HepG2 (cell line): Measurements from ENCODE around the gene PAPPA2. TPM values are rescaled to one million over a fixed set of nuclear protein-coding genes. Genes with fewer than 3 reads are reported as not detected.

ENCODE experiments used
- ATAC-seq: fragments of 200-7000 bp; cut with Tn5 transposase; 3 replicates; pipeline ENCODE4 v1.9.1; 2020; ENCODE audit warnings: mild to moderate bottlenecking, moderate library complexity
- BruUV-seq: library from RNA; stranded (reverse); fragments of 400-500 nt; replicated peaks from 2 replicates; lab custom pipeline; 2021; lab: Mats Ljungman, UMichigan
- CTCF ChIA-PET: fragments of 300-600 bp; formaldehyde crosslinking; extraction: SDS; loops from one replicate; lab custom pipeline; 2021; ENCODE audit warnings: low total read pairs, inconsistent platforms, low intra/inter-chr PET ratio; lab: Yijun Ruan, JAX
- POLR2A ChIA-PET: fragments of 350-600 bp; sonication (Branson Sonifier 250); formaldehyde crosslinking; loops from one replicate; lab custom pipeline; 2020; ENCODE audit warnings: antibody characterized with exemption, inconsistent platforms; lab: Yijun Ruan, JAX
- DNase-seq: peaks from one replicate; pipeline ENCODE4 v3.0.0-alpha.2; 2015; ENCODE audit warnings: low spot score
- FAIRE-seq: peaks from 3 replicates; lab custom pipeline; 2011; peaks lifted over from hg19 to GRCh38; lab: Jason Lieb, UNC
- H2AFZ ChIP-seq: one replicate; pipeline ENCODE4 v1.6.1; 2011; ENCODE audit warnings: low read length, inconsistent platforms
- H3K27ac ChIP-seq: fragments of 300-600 bp; 3 replicates; pipeline ENCODE4 v1.8.0; 2011; ENCODE audit warnings: mixed run types, mild to moderate bottlenecking, mixed read lengths, low read length, inconsistent platforms; ENCODE audit not compliant: insufficient read depth; ENCODE audit errors: extremely low read length
- H3K27me3 ChIP-seq, 2 experiments: fragments of 200-600 bp in 1 of 2; 2 replicates in 1 of 2; 3 replicates in 1 of 2; pipeline versions ENCODE4 v1.6.0 to v1.8.0; 2011; ENCODE audit warnings: low read length in 2 of 2, mild to moderate bottlenecking in 2 of 2, moderate library complexity in 2 of 2, inconsistent platforms in 1 of 2; ENCODE audit not compliant: insufficient read depth in 2 of 2, control insufficient read depth in 1 of 2
- H3K36me3 ChIP-seq, 2 experiments: fragments of 200-600 bp in 1 of 2; replicated peaks in 1 of 2; 2 replicates in 1 of 2; 3 replicates in 1 of 2; pipeline versions ENCODE4 v1.5.1 to v1.8.0; 2011; ENCODE audit warnings: low read length in 2 of 2, inconsistent platforms in 1 of 2; ENCODE audit not compliant: insufficient read depth in 2 of 2, control insufficient read depth in 1 of 2
- H3K4me1 ChIP-seq: 2 replicates; pipeline ENCODE4 v1.5.1; 2012; ENCODE audit warnings: low read length, inconsistent platforms; ENCODE audit not compliant: insufficient read depth
- H3K4me2 ChIP-seq: 2 replicates; pipeline ENCODE4 v1.6.0; 2011; ENCODE audit warnings: low read depth, low read length, inconsistent platforms
- H3K4me3 ChIP-seq, 3 experiments: fragments of 200-600 bp in 1 of 3; sonication (generic), shearing (Covaris generic) in 1 of 3; replicated peaks in 1 of 3; 2 replicates each; pipeline ENCODE4 v1.5.1; 2011 to 2016; ENCODE audit warnings: low read length in 3 of 3, inconsistent platforms in 2 of 3, low read depth in 2 of 3, mild to moderate bottlenecking in 2 of 3, control low read depth in 1 of 3, mixed read lengths in 1 of 3; ENCODE audit not compliant: insufficient read depth in 1 of 3
- H3K79me2 ChIP-seq: one replicate; pipeline ENCODE4 v1.6.1; 2011; ENCODE audit warnings: low read length, inconsistent platforms; ENCODE audit not compliant: insufficient read depth
- H3K9ac ChIP-seq: 2 replicates; pipeline ENCODE4 v1.6.0; 2011; ENCODE audit warnings: mild to moderate bottlenecking, low read depth, low read length, inconsistent platforms; ENCODE audit not compliant: insufficient read depth
- H3K9me3 ChIP-seq: 2 replicates; pipeline ENCODE4 v1.5.1; 2012; ENCODE audit warnings: mild to moderate bottlenecking, low read length
- H4K20me1 ChIP-seq: 2 replicates; pipeline ENCODE4 v1.6.0; 2011; ENCODE audit warnings: inconsistent platforms, mild to moderate bottlenecking, low read length, moderate library complexity; ENCODE audit not compliant: insufficient read depth
- GATA4 ChIP-seq: sonication (generic); IDR thresholded peaks from 2 replicates; pipeline ENCODE4 v1.6.1; 2016; ENCODE audit warnings: antibody characterized with exemption, low read depth, borderline replicate concordance
- HBP1 ChIP-seq: IDR thresholded peaks from 2 replicates; pipeline ENCODE4 v1.6.1; 2016; ENCODE audit warnings: low read depth, control low read depth
- HOXA3 ChIP-seq: sonication (generic); formaldehyde crosslinking; IDR thresholded peaks from 2 replicates; pipeline ENCODE4 v1.5.0; 2020; ENCODE audit warnings: missing genetic modification reagents
- JUN ChIP-seq: sonication (generic); formaldehyde crosslinking; IDR thresholded peaks from 2 replicates; pipeline ENCODE4 v1.4.0; 2020; ENCODE audit warnings: mild to moderate bottlenecking, missing genetic modification reagents
- MEIS1 ChIP-seq: sonication (generic); formaldehyde crosslinking; IDR thresholded peaks from 2 replicates; pipeline ENCODE4 v1.9.0; 2021; ENCODE audit warnings: mild to moderate bottlenecking, missing genetic modification reagents, moderate library complexity, borderline replicate concordance
- MIER3 ChIP-seq: IDR thresholded peaks from 2 replicates; pipeline ENCODE4 v1.6.1; 2016; ENCODE audit warnings: missing compliant biosample characterization, borderline replicate concordance
- PHF20 ChIP-seq: sonication (generic); formaldehyde crosslinking; IDR thresholded peaks from 2 replicates; pipeline ENCODE4 v1.5.0; 2020; ENCODE audit warnings: mild to moderate bottlenecking, missing genetic modification reagents
- SP140L ChIP-seq: sonication (generic); formaldehyde crosslinking; IDR thresholded peaks from 2 replicates; pipeline ENCODE4 v1.4.0; 2020; ENCODE audit warnings: missing genetic modification reagents, borderline replicate concordance
- TFAP4 ChIP-seq: sonication (generic); IDR thresholded peaks from 2 replicates; pipeline ENCODE4 v1.6.1; 2016; ENCODE audit warnings: low read depth, borderline replicate concordance
- TOPORS ChIP-seq: sonication (generic); formaldehyde crosslinking; IDR thresholded peaks from 2 replicates; pipeline ENCODE4 v1.8.0; 2023; ENCODE audit warnings: mild to moderate bottlenecking, missing genetic modification reagents
- ZBTB26 ChIP-seq: IDR thresholded peaks from 2 replicates; pipeline ENCODE4 v1.6.1; 2016; ENCODE audit warnings: missing compliant biosample characterization, missing genetic modification reagents, borderline replicate concordance
- ZHX1 ChIP-seq: sonication (generic); formaldehyde crosslinking; IDR thresholded peaks from 2 replicates; pipeline ENCODE4 v1.8.1; 2022; ENCODE audit warnings: low read depth, mild to moderate bottlenecking, missing genetic modification reagents
- ZNF101 ChIP-seq: sonication (generic); formaldehyde crosslinking; IDR thresholded peaks from 2 replicates; pipeline ENCODE4 v1.4.0; 2020; ENCODE audit warnings: mild to moderate bottlenecking, low read depth, missing genetic modification reagents, borderline replicate concordance
- ZUFSP ChIP-seq: sonication (generic); formaldehyde crosslinking; IDR thresholded peaks from 2 replicates; pipeline ENCODE4 v1.9.0; 2021; ENCODE audit warnings: missing genetic modification reagents, mild to moderate bottlenecking, borderline replicate concordance
- WGBS: methylation state at CpG from one replicate; pipeline ENCODE4 v1.1.6; 2017; ENCODE audit warnings: low lambda C conversion rate; 5-methylcytosine and 5-hydroxymethylcytosine counted together
- in situ Hi-C: cut with HindIII; loops from 2 replicates; pipeline ENCODE4 v1.10.0; 2017; ENCODE audit warnings: low pct_unique_long_range_greater_than_20kb; ENCODE audit not compliant: extremely low pct_ligation_motif_present
- intact Hi-C: fragments of 100-400 bp; cut with micrococcal nuclease; formaldehyde crosslinking; loops from one replicate; pipeline ENCODE4 v1.10.0; 2022; ENCODE audit not compliant: unreplicated experiment
- polyA plus RNA-seq, 8 experiments: library from polyadenylated mRNA; depleted of rRNA in 3 of 8; stranded (reverse) in 7 of 8; unstranded in 1 of 8; fragments of >200 nt; fragmentation: Illumina TruSeq in 4 of 8; extraction: Trizol in 4 of 8; gene quantifications; 2 replicates each; pipeline versions ENCODE4 v1.2.1 to v1.2.3, GENCODE V29; 2011 to 2016; ENCODE audit warnings: low read depth in 4 of 8, missing spikeins in 1 of 8, mixed read lengths in 1 of 8; ENCODE audit not compliant: insufficient read depth in 1 of 8
- total RNA-seq, 5 experiments: library from RNA; depleted of rRNA; stranded (reverse); fragments of >200 nt; fragmentation: Illumina TruSeq; extraction: Trizol; gene quantifications; 2 replicates each; pipeline ENCODE4 v1.2.3, GENCODE V29; 2016; ENCODE audit warnings: low read depth in 1 of 5

PAPPA2 gene
- total and polyA plus RNA-seq, 2 of the 13 experiments (the other 11 are each of a cell fraction or from before 2014, with no cell fraction given) = 0.01 TPM; not detected in 1

GRCh38 chr1:176893625-176894352 lies 430.8 kb downstream of the PAPPA2 start:
- Histone ChIP-seq H3K9me3 (no peaks in the 10 kb centered on the region), H3K36me3 (no peaks in the 10 kb centered on the region), H3K27me3 (peaks cover 0 to 4% of the 10 kb centered on the region in 2 experiments; a peak in 2 of 5 replicates), H4K20me1 (no peaks in the 10 kb centered on the region), H3K4me3 (no peak overlapping the region)
- ChIA-PET POLR2A (no interaction called here), CTCF (no interaction called here)
- no peak for TF ChIP-seq HOXA3 (CRISPR knock-in tag)
- TF ChIP-seq TOPORS (CRISPR knock-in tag) = no peak
- TF ChIP-seq ZBTB26 = no peak
- no peak for TF ChIP-seq ZHX1
- no peak for TF ChIP-seq HBP1 (CRISPR knock-in tag)
- TF ChIP-seq GATA4 = no peak
- TF ChIP-seq ZUFSP (CRISPR knock-in tag) = no peak
- no peak for TF ChIP-seq TFAP4
- no peak for TF ChIP-seq SP140L
- no peak for TF ChIP-seq MIER3 (CRISPR knock-in tag)
- TF ChIP-seq ZNF101 = no peak
- no peak for TF ChIP-seq PHF20 (CRISPR knock-in tag)
- no peak for TF ChIP-seq MEIS1 (CRISPR knock-in tag)
- no peak for TF ChIP-seq JUN (CRISPR knock-in tag)
- TF ChIP-seq, all 625 proteins: peak for 0
- 0% methylated on average over 6 of the region's 7 CpGs for WGBS
- no TSS peak for BruUV-seq
- FAIRE-seq (no peak), ATAC-seq (no peak), DNase-seq (no peak)
- in situ Hi-C loops (loop anchor here (25.0 kb wide), 1 partner anchor 894 kb away; no protein-coding TSS in a partner anchor), intact Hi-C loops (no loop called here)
- Histone ChIP-seq H3K27ac (no peak overlapping the region), H2AFZ (no peak overlapping the region), H3K4me1 (peaks cover 6% of the 10 kb centered on the region; the same call in 1 of the 2 replicates), H3K9ac (no peak overlapping the region), H3K4me2 (no peak overlapping the region), H3K79me2 (no peaks in the 10 kb centered on the region)
